H1 (cell line): ENCODE results near the gene SEZ6. TPM values are rescaled to one million over a fixed set of nuclear protein-coding genes. Genes with fewer than 3 reads are reported as not detected.

Experiments
- FOSL1 ChIP-seq: IDR thresholded peaks from 2 replicates; pipeline ENCODE4 v1.6.1; 2011; ENCODE audit warnings: mild to moderate bottlenecking, low read depth, low read length, moderate library complexity; ENCODE audit not compliant: insufficient read depth
- GTF2F1 ChIP-seq: IDR thresholded peaks from 2 replicates; pipeline ENCODE4 v1.6.1; 2012; ENCODE audit warnings: low read depth, low read length, improper control_type of control experiment, borderline replicate concordance
- MAFK ChIP-seq: IDR thresholded peaks from 2 replicates; pipeline ENCODE4 v1.6.1; 2012; ENCODE audit warnings: low read depth, mild to moderate bottlenecking, improper control_type of control experiment, low read length
- NANOG ChIP-seq: IDR thresholded peaks from 2 replicates; pipeline ENCODE4 v1.6.1; 2011; ENCODE audit warnings: low read length, low read depth, mild to moderate bottlenecking, inconsistent platforms; ENCODE audit not compliant: insufficient read depth, poor library complexity, severe bottlenecking
- SP1 ChIP-seq: IDR thresholded peaks from 2 replicates; pipeline ENCODE4 v1.6.1; 2011; ENCODE audit warnings: low read depth, low read length
- ZNF274 ChIP-seq: IDR thresholded peaks from 2 replicates; pipeline ENCODE4 v1.7.0; 2012; ENCODE audit warnings: low read length, borderline replicate concordance; ENCODE audit errors: extremely low read depth
- polyA plus RNA-seq, 7 experiments: library from polyadenylated mRNA; depleted of rRNA in 3 of 7; stranded (reverse) in 5 of 7; unstranded in 2 of 7; fragments of >200 nt in 5 of 7; fragments of 200-250 nt in 2 of 7; gene quantifications; 1 replicate in 5 of 7; 2 replicates in 1 of 7; 4 replicates in 1 of 7; pipeline versions ENCODE4 v1.2.1 to v1.2.3, GENCODE V29; 2011 to 2013; ENCODE audit warnings: missing spikeins in 2 of 7, mixed read lengths in 2 of 7
- total RNA-seq: library from RNA; stranded (reverse); fragmentation: NEBNext Ultra II Directional; extraction: Animal tissue kit (Norgen Biotek cat#: 25700); gene quantifications from 2 replicates; pipeline ENCODE4 v1.2.1, GENCODE V29; 2021
- TF ChIP-seq, protein P1 (sequence below): IDR thresholded peaks from 2 replicates; pipeline ENCODE4 v1.6.1; 2011; ENCODE audit warnings: low read depth, mild to moderate bottlenecking, low read length; ENCODE audit not compliant: insufficient read depth

Gene SEZ6
- total and polyA plus RNA-seq, 2 of the 8 experiments (the other 6 are each of a cell fraction or from before 2014, with no cell fraction given): 6.9 to 16.1 TPM

- TF ChIP-seq MAFK (no peak), SP1 (no peak), NANOG (no peak), FOSL1 (no peak), GTF2F1 (no peak), ZNF274 (no peak)
- TF ChIP-seq, protein P1, sequence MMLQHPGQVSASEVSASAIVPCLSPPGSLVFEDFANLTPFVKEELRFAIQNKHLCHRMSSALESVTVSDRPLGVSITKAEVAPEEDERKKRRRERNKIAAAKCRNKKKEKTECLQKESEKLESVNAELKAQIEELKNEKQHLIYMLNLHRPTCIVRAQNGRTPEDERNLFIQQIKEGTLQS: no peak
These were observed 2.1 kb upstream of the SEZ6 start (continued) for GRCh38 chr17:29007860-29008455.
